H1 (cell line): ENCODE measurements around the gene R3HDM2. TPM values are rescaled to one million over a fixed set of nuclear protein-coding genes. Genes with fewer than 3 reads are reported as not detected.

Source experiments
- SP4 ChIP-seq: IDR thresholded peaks from 2 replicates; pipeline ENCODE4 v1.6.1; 2012; ENCODE audit warnings: low read length, inconsistent platforms
- TBP ChIP-seq: IDR thresholded peaks from 2 replicates; pipeline ENCODE4 v1.6.1; 2011; ENCODE audit warnings: low read depth, low read length, improper control_type of control experiment
- polyA plus RNA-seq, 7 experiments: library from polyadenylated mRNA; depleted of rRNA in 3 of 7; stranded (reverse) in 5 of 7; unstranded in 2 of 7; fragments of >200 nt in 5 of 7; fragments of 200-250 nt in 2 of 7; gene quantifications; 1 replicate in 5 of 7; 2 replicates in 1 of 7; 4 replicates in 1 of 7; pipeline versions ENCODE4 v1.2.1 to v1.2.3, GENCODE V29; 2011 to 2013; ENCODE audit warnings: missing spikeins in 2 of 7, mixed read lengths in 2 of 7
- total RNA-seq: library from RNA; stranded (reverse); fragmentation: NEBNext Ultra II Directional; extraction: Animal tissue kit (Norgen Biotek cat#: 25700); gene quantifications from 2 replicates; pipeline ENCODE4 v1.2.1, GENCODE V29; 2021

The R3HDM2 gene
- total and polyA plus RNA-seq, 2 of the 8 experiments (the other 6 are each of a cell fraction or from before 2014, with no cell fraction given) = 25.6 to 27.0 TPM

GRCh38 chr12:57431654-57432188, 878 bp upstream of the R3HDM2 start (continued):
- TF ChIP-seq SP4 = no peak
- TF ChIP-seq TBP = no peak
